ENCODE measurements around the gene LYVE1.

- TF ChIP-seq, protein P1, sequence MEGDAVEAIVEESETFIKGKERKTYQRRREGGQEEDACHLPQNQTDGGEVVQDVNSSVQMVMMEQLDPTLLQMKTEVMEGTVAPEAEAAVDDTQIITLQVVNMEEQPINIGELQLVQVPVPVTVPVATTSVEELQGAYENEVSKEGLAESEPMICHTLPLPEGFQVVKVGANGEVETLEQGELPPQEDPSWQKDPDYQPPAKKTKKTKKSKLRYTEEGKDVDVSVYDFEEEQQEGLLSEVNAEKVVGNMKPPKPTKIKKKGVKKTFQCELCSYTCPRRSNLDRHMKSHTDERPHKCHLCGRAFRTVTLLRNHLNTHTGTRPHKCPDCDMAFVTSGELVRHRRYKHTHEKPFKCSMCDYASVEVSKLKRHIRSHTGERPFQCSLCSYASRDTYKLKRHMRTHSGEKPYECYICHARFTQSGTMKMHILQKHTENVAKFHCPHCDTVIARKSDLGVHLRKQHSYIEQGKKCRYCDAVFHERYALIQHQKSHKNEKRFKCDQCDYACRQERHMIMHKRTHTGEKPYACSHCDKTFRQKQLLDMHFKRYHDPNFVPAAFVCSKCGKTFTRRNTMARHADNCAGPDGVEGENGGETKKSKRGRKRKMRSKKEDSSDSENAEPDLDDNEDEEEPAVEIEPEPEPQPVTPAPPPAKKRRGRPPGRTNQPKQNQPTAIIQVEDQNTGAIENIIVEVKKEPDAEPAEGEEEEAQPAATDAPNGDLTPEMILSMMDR (IDR thresholded peaks at IDR 0.05), result no peak
- TF ChIP-seq POLR2A (IDR thresholded peaks at IDR 0.05), result no peak
- no peak for TF ChIP-seq POLR2AphosphoS5 (IDR thresholded peaks at IDR 0.05; ENCODE audit: insufficient read depth in 1 of 2, low read depth in 1 of 2)
These were observed 39.1 kb upstream of the LYVE1 start for GRCh38 chr11:10607462-10608132.
